Raji (cell line): ENCODE data around the gene FAM240B.

Source experiments
- POLR2A ChIP-seq: IDR thresholded peaks from 2 replicates; pipeline ENCODE4 v1.6.1; 2011; ENCODE audit warnings: low read depth, low read length, control low read depth; ENCODE audit not compliant: insufficient read depth

FAM240B gene

DNA sequence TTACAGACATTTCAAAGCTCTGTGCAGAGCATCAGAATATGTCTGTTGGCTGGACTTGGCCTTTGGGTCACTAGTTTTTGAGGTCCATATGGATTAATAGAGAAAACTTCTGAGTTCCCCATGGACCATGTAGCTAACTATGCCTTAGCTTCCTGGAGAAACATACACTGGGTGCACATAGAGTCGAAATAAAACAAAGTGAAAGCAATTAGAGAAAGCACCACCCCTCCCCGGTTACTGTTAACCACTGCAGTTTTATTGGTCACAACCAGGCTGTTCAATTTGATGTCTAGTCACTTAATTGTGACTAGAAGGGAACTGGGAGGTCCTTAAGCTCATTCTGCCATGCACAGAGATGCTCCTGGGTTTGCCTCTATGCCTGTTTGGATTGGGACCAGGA lies 4.2 kb downstream of the FAM240B start:
- TF ChIP-seq POLR2A = no peak

GRCh38 chr9:38713426-38713825 lies 6.5 kb downstream of the FAM240B start:
- TF ChIP-seq POLR2A = no peak

GRCh38 chr9:38708759-38709158 lies 11.2 kb downstream of the FAM240B start:
- TF ChIP-seq POLR2A = no peak

DNA sequence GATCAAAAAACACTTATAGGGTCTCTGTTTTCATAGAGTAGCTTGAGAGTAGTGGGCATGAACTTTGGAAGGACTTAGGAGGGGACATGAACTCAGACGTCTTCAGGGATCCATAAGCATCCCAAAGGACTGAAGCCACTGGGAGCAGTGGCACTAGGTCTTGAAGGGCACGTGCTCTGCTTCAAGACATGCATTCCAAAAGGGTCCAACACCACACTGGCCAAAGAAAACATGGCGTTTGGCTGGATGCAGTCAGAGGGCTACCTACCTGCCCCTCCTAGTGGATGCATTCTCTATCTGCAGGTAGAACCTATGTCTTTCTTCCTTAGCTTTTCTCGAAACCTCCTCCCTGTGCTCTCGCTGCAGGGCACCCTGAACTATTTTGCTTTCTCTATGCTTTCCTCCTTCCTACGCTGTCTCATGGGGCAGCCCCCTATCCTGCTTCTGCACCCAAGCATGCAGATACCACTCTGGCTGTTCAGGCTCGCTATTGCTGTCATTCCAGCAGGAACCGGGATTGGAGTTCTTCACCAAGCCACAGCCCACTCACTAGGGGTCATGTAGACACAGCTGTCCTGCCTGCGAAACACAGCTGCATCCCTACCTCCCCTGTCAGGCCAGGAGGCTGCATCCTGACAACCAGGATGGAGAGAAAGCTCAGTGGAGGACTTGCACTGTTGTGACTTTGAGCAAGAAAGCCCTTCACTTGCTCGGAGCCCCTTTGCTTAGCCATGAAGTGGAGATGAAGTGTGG lies 11.9 kb downstream of the FAM240B start:
- TF ChIP-seq POLR2A = no peak

DNA sequence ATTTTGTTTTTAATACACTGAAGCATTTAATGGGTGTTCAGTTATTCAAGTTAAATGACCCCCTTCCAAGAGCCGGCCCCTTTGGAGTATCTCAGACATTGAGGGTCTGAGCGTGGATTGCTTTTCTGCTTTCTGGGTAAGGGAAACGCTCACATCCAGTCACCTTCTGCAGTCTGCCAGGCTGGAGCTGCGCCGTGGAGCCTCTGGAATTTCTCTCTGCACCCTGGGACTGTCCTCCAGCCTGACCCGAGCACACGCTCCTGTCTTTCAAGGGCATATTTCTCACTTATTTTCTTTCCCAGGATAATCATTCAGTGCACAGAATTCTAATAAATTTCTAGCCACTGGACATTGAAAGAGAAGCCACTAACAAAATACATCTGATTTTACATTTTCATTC lies 13.4 kb downstream of the FAM240B start:
- no peak for TF ChIP-seq POLR2A

DNA sequence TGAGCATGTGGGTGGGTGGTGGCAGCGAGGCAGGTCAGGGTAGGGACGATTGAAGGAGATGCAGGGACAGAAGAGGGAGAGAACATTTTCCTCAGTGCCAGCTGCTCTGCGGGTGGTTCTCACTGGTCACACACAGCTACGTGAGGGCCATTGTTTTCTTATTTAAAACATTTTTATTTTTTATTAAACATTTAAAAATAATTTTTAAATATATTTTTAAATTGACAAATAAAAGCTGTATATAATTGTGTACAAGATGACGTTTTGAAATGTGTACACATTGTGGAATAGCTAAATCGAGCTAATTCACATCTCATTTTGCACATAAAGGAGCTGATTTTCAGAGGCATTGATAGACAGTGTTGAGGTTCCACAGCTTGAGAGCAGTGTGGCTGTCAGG lies 14.0 kb downstream of the FAM240B start:
- no peak for TF ChIP-seq POLR2A

DNA sequence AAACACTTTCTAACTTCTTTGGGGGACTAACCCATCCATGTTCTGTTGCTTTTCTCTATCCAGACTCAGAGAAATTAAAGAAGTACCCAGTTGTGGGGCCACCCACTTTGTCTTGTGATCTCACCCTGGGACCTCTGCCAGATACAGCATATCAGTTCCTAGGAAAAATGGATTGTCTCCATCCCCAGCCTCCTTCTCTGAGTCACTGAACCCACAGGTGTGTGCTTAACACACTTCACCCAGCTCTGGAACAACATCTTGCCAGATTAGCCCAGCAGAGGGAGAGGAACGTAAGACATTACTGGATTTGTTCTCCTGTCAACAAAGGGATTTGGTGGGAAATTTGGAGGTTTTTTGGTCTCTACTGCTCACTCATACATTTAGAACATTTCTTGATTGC lies 19.2 kb downstream of the FAM240B start:
- TF ChIP-seq POLR2A = no peak

- TF ChIP-seq POLR2A = no peak
Observed at GRCh38 chr9:38699337-38699736, 20.6 kb downstream of the FAM240B start.

GRCh38 chr9:38697776-38698300 lies 22.1 kb downstream of the FAM240B start:
- no peak for TF ChIP-seq POLR2A

GRCh38 chr9:38696999-38697398 lies 22.9 kb downstream of the FAM240B start:
- TF ChIP-seq POLR2A = no peak

- TF ChIP-seq POLR2A = no peak
Observed at GRCh38 chr9:38694676-38695075, 25.3 kb downstream of the FAM240B start.

DNA sequence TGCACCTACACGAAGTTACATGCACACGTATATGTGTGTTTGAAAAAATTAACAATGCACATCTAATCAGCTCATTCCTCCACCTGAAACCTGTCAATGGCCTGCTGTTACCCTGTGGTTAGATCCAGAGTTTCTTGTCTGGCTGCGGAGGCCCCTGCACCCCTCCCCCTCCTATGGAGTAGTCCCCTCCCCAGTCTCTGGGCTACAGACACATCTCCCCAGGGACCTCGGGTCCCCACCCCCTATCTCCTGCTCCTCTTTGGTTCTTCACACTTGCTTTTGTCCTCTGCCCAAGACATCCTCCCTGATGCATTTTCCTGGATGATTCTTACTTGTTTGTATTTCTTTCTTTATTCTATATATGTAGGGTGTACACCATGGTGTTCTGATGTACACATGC lies 27.2 kb downstream of the FAM240B start:
- no peak for TF ChIP-seq POLR2A

DNA sequence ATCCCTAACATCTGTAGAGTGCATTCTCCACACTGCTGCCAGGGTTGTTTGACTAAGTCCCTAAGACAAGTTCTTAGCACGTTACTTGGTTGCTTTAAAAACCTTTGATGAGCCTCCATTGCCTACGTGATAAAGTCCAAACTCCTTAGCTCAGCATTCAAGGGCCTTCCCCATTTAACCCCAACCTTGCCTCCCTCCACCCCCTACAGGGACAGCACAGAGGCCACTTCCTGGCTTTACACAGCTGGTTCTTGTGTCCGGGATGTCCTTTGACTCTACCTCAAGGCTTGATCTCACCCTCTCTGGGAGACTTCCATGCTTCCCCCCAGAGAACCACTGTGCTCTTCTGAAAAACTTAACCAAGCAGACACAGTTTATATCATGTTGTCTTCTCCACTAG lies 29.4 kb downstream of the FAM240B start:
- TF ChIP-seq POLR2A = no peak

DNA sequence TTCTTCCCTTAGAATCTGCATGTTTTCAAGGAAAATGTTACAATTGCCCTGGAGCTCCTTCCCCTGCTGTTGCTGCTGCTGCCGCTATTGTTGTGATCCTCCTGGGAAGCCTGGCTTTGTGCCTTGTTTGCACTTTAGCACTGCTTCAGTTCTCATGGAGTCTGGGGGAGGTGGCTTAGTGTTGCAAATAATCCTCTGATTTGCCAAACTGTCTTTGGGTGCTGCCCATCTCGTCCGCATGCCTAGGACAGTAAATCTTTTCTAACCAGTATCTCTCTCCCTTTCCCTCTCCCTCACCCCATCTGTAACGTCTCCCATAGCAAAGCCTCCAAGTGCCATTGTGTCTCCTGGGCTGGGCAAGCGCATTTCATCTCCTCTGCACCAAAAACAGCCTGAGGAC lies 30.3 kb downstream of the FAM240B start:
- no peak for TF ChIP-seq POLR2A

- no peak for TF ChIP-seq POLR2A
Observed at GRCh38 chr9:38687992-38688391, 31.9 kb downstream of the FAM240B start.

- no peak for TF ChIP-seq POLR2A
Observed at GRCh38 chr9:38687389-38687842, 32.5 kb downstream of the FAM240B start.

DNA sequence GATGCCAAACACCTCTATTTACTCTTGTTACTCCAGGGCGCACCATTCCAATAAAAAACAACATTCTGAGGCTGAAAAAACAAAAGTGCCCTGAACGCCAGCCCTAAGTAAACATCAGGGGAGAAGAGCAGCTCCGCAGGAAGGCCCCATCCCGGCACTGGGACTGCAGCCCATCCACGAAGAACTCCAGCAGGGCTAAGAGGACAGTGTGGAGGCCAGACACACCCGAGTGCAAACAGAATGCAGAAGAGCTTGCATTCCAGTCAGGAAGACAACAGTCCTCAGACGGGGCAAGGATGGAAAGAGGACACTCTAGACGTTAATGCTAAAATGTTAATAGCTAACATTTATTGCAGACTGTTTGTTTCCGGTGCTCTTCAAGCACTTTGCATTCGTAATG lies 33.0 kb downstream of the FAM240B start:
- TF ChIP-seq POLR2A = no peak

GRCh38 chr9:38685535-38685934 lies 34.4 kb downstream of the FAM240B start:
- TF ChIP-seq POLR2A = no peak

DNA sequence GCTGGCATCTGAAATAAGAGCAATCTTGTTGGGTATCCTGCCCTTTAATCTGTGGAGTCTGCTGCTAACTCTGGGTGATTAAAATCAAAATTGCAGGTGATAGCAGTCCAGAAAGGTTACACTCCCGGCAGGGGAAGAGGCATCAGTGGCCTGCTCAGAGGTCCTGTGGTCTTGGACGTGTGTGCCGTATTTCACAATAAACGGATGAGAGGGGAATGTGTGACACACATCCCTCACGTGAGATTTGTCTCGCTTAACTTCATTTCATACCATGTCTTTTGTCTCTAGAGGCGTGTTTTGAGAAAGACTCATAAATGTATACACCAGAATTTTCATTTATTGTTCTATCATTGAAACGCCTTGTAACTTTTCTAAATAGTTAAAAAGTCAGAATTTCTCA lies 36.6 kb downstream of the FAM240B start:
- no peak for TF ChIP-seq POLR2A
